ENCODE measurements around the gene SLC9B2. TPM values are rescaled to one million over a fixed set of nuclear protein-coding genes. Genes with fewer than 3 reads are reported as not detected.

SLC9B2 gene
- total RNA-seq, 1 donor from 2014 or later, result 14.6 TPM

DNA sequence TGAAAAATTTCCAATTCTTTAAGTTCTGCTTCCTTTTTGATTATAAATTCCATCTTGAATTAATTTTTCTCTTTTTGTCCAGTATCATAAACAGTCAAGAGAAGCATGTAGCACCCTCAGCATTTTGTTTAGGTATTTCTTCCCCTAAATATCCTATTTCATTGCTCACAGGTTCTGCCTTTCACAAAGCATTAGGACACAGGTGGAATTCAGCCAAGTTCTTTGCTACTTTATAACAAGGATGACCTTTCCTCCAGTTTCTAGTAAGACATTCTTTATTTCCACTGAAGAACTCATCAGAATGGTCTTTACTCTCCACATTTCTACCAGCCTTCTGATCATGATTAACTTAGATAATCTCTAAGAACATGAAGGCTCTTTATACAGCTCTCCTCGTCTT, 64.5 kb downstream of the SLC9B2 start:
- Histone ChIP-seq H2AFZ (replicated peaks) (no peak overlapping the region), H3K9ac (no peak overlapping the region), H3K79me2 (ENCODE audit: low read depth) (no peaks in the 10 kb centered on the region), H4K20me1 (ENCODE audit: low read depth) (no peaks in the 10 kb centered on the region), H3K4me2 (no peak overlapping the region), H3K4me3 (no peak overlapping the region), H3K27ac (no peak overlapping the region), H3K36me3 (no peaks in the 10 kb centered on the region), H3F3A (ENCODE audit: low read depth) (no peaks in the 10 kb centered on the region), H3K4me1 (no peaks in the 10 kb centered on the region), H3K9me3 (ENCODE audit: low read depth) (no peaks in the 10 kb centered on the region), H3K27me3 (no peaks in the 10 kb centered on the region)
- Mint-ChIP-seq H3K9me3 (no peaks in the 10 kb centered on the region), H3K27me3 (ENCODE audit: insufficient read depth, low read depth) (no peaks in the 10 kb centered on the region), H3K27ac (no peak overlapping the region), H3K4me1 (no peaks in the 10 kb centered on the region), H3K36me3 (no peaks in the 10 kb centered on the region), H3K4me3 (no peak overlapping the region)
- DNase-seq (ENCODE audit: low spot score), result no peak
- TF ChIP-seq EZH2phosphoT487 (IDR thresholded peaks at IDR 0.05), result no peak
- TF ChIP-seq, protein P1, sequence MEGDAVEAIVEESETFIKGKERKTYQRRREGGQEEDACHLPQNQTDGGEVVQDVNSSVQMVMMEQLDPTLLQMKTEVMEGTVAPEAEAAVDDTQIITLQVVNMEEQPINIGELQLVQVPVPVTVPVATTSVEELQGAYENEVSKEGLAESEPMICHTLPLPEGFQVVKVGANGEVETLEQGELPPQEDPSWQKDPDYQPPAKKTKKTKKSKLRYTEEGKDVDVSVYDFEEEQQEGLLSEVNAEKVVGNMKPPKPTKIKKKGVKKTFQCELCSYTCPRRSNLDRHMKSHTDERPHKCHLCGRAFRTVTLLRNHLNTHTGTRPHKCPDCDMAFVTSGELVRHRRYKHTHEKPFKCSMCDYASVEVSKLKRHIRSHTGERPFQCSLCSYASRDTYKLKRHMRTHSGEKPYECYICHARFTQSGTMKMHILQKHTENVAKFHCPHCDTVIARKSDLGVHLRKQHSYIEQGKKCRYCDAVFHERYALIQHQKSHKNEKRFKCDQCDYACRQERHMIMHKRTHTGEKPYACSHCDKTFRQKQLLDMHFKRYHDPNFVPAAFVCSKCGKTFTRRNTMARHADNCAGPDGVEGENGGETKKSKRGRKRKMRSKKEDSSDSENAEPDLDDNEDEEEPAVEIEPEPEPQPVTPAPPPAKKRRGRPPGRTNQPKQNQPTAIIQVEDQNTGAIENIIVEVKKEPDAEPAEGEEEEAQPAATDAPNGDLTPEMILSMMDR (IDR thresholded peaks at IDR 0.05), result no peak
- TF ChIP-seq EZH2 (IDR thresholded peaks at IDR 0.05), result no peak

DNA sequence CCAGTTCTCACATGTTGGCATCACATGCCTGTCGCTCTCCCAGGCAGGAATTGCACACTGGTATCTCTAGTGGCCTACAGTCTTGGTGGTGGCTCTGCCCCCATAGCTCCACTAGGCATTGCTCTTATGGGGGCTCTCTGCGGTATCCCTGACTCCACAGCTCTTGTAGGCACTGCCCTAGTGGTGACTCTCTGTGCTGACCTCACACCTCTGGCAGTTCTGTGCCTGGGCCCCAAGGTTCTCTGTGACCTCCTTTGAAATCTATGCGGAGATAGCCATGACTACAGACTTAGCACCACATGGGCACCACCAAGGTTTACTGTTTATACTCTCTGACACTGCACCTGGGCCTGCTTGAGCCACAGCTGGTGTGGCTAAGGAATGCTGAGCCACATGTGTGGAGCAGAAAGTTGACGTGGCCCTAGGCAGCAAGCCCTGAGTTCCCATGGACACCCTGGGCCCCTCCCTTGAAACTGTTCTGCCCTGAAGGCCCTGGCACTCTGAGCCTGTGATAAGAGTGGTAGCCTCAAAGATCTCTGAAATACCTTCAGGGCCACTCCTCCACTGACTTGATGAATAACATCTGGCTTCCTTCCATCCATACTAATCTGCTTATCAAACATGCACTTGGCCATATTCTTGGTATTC, 65.1 kb downstream of the SLC9B2 start:
- Histone ChIP-seq H3K27ac (no peak overlapping the region), H3K79me2 (ENCODE audit: low read depth) (no peaks in the 10 kb centered on the region), H3K9ac (no peak overlapping the region), H3K4me1 (no peaks in the 10 kb centered on the region), H3F3A (ENCODE audit: low read depth) (no peaks in the 10 kb centered on the region), H3K4me2 (no peak overlapping the region), H3K9me3 (ENCODE audit: low read depth) (no peaks in the 10 kb centered on the region), H2AFZ (replicated peaks) (no peak overlapping the region), H3K4me3 (no peak overlapping the region), H4K20me1 (ENCODE audit: low read depth) (no peaks in the 10 kb centered on the region), H3K27me3 (no peaks in the 10 kb centered on the region), H3K36me3 (no peaks in the 10 kb centered on the region)
- Mint-ChIP-seq H3K4me3 (no peak overlapping the region), H3K4me1 (no peaks in the 10 kb centered on the region), H3K9me3 (no peaks in the 10 kb centered on the region), H3K27ac (no peak overlapping the region), H3K27me3 (ENCODE audit: insufficient read depth, low read depth) (no peaks in the 10 kb centered on the region), H3K36me3 (no peaks in the 10 kb centered on the region)
- no peak for TF ChIP-seq EZH2phosphoT487 (IDR thresholded peaks at IDR 0.05)
- TF ChIP-seq, protein P1 (IDR thresholded peaks at IDR 0.05), result no peak
- TF ChIP-seq EZH2 (IDR thresholded peaks at IDR 0.05), result no peak
- DNase-seq (ENCODE audit: low spot score), result no peak

DNA sequence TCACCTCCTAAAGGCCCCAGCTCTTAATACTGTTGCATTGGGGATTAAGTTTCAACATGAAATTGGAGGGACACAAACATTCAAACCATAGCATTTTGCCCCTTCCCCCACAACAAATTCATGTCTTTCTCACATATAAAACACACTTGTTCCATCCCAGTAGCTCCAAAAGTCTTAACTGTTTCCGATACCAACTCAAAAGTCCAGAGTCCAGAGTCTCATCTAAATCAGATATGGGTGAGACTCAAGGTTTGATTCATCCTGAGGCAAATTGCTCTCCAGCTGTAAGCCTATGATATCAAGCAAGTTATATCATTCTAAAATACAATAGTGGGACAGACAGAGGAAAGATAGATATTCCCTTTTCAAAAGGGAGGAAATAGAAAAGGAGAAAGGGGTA, 65.8 kb downstream of the SLC9B2 start:
- H3K4me3 Mint-ChIP-seq, result no peak overlapping the region
- H3F3A ChIP-seq (ENCODE audit: low read depth), result no peaks in the 10 kb centered on the region

More for the DNA sequence above, 65.8 kb downstream of the SLC9B2 start:
- Mint-ChIP-seq H3K4me1 (no peaks in the 10 kb centered on the region), H3K27ac (no peak overlapping the region), H3K9me3 (no peaks in the 10 kb centered on the region), H3K27me3 (ENCODE audit: insufficient read depth, low read depth) (no peaks in the 10 kb centered on the region), H3K36me3 (no peaks in the 10 kb centered on the region)
- no peaks in the 10 kb centered on the region for H3K36me3 ChIP-seq
- H2AFZ ChIP-seq (replicated peaks), result no peak overlapping the region
- H3K9ac ChIP-seq, result no peak overlapping the region
- H3K4me1 ChIP-seq, result no peaks in the 10 kb centered on the region
- H3K4me2 ChIP-seq, result no peak overlapping the region
- no peak for DNase-seq (ENCODE audit: low spot score)
- H3K27me3 ChIP-seq, result no peaks in the 10 kb centered on the region
- TF ChIP-seq, protein P1 (IDR thresholded peaks at IDR 0.05), result no peak
- no peak for TF ChIP-seq EZH2phosphoT487 (IDR thresholded peaks at IDR 0.05)
- TF ChIP-seq EZH2 (IDR thresholded peaks at IDR 0.05), result no peak
- H3K27ac ChIP-seq, result no peak overlapping the region
- H3K79me2 ChIP-seq (ENCODE audit: low read depth), result no peaks in the 10 kb centered on the region
- H4K20me1 ChIP-seq (ENCODE audit: low read depth), result no peaks in the 10 kb centered on the region
- no peak overlapping the region for H3K4me3 ChIP-seq
- no peaks in the 10 kb centered on the region for H3K9me3 ChIP-seq (ENCODE audit: low read depth)

Data from neural progenitor cell (in vitro differentiated cells).